DLD1 (cell line): Measurements from ENCODE around the gene PGLYRP1.

Experiments used
- in situ Hi-C: cut with HindIII; loops from 2 replicates; pipeline ENCODE4 v1.10.0; 2017; ENCODE audit warnings: low sequenced_read_pairs

The PGLYRP1 gene

DNA sequence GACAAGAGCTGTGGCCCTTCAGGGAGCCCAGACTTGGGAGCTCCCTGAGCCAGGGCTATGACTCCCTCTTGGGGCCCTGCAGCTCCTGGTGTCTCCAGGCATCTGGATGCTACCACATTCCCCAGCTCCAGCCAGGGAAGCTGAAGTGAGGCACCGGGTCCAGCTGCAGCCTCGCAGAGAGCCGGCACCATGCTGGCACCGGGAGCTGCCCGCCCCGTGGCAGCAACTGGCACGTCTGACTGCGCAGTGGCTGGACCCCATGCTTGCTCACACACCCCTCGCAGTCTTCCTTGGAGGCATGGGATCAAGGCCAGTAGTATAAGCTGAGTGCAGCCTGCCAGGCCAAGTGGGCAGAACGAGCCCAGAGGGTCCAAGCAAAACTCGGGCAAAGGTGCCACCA, 10.5 kb upstream of the PGLYRP1 start:
- in situ Hi-C loops: no loop called here

DNA sequence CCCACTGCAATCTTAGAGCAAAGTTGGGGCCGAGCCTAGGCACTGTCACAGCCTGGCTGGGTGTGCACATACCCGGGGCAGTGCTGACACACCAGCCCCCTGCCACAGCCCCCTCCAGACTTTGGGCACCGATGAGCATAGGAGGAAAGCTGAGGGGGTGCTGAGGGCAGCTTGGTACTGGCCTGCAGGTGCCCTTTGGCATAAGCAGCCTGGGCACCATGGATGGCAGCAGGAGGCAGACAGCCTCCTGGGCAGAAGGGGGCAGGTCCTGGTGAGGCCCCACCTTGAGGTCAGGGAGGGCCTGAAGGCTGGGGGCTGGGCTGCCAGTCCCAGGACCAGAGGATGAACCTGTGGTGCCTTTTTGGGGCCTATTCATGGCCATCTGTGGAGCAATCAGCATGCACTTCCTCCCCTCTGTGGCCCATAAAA, 9.8 kb upstream of the PGLYRP1 start:
- in situ Hi-C loops: no loop called here

DNA sequence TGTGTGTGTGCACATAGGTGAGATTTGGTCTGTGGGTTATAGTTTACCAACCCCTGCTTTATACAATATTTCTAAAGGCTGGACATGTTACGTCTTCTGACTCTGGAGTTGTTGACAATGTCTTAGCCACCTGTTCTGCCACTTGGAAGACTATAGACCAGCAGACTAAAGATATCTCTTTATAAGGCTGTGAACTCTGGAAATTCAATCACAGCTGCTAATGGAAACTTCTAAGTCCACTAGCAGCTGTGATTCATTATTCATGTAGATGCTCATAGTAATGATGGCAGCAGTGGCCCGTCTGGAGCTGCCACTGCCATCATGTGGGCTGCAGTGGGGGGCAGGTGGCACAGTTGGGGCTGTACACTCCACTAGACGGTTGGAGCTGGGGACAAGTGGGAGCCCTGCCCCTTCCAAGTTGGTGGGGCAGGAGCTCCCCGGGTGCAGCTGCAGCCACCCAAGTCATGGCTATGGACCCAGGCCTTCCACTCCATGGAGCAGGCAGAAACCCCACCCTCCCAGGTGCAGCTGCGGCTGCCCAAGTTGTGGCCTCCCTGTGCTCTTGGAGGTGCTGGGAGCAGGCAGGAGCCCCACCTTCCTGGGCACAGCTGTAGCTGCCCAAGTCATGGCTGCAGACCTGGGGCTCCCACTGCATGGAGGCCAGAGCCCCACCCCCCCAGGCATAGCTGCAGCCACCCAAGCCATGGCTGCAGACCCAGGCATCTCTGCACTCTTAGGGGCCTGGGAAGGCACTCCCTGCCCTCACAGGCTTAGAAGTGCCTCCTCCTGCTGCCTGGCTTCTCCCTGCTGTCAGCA, 9.1 kb upstream of the PGLYRP1 start:
- in situ Hi-C loops: no loop called here

DNA sequence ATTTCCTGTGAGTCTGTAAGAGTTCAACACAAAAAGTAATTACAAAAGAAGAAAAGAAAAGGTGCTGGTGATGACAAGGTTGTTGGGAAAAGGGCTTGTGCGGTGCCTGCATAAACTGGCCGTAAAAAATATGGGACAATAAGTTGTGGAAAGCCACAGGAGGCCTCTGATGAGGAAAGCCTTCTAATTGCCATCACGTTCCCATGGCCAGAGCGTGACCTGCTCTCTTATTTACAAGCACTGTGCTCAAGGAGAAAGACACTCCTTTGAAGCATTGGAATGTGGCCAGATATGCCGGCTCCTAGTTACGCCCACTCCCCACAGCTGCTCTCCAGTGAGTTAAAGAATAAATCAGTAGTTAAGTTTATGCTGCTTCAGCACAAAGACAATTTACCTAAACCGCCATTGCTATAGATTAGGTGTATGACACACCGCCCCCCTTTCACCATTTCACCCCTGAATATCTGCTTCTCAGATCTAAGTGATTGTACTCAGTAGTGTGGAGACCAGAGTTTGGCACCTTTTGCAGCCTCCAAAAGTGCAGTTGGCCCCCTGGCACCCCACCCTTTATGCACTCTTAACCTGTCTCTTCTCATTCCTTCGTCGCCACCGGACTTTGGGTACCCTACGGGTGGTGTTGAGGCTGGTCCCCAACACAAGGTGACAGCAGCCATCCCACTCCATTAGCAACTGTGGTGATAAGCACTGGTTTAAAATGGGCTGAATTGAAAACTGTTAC, 8.1 kb upstream of the PGLYRP1 start:
- in situ Hi-C loops: no loop called here

DNA sequence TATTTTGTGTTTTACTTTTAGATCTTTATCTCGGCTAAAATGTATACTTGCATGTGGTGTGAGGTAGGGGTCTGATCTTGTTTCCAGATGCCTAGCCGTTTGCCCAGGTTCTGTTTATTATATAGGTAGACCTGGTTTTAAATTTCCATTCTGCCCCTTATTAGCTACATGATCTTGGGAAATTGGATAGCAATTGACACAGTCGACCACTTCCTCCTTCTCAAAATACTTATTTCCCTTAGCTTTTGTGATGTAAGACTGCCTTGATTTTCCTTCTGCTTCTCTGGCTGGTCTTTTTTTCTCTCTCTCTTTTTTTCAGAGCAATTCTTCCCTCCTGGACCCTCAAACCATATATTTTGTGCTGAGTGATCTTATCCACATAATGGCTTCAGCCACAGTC, 3.0 kb upstream of the PGLYRP1 start:
- in situ Hi-C loops: no loop called here

DNA sequence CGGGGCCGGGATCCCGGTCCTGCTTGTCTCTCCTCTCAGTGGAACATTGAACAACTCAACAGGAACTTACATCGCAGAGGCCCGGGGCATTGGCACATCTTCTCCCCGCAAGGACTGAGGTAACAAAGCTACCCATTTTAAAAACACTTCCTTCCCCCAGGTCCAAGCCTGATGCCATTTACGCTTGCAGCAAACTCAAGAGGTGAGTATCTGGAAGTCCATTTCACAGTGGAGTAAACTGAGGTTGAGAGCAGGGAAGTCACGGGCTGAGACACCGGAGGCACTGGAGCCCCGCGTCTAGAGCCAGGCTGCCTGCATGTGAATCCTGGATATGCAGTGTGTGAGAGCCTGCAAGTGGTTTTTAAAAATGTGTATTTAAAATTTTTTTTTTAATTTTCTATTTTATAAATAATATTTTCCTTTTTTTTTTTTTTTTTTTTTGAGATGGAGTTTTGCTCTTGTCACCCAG, 492 bp upstream of the PGLYRP1 start:
- in situ Hi-C loops: no loop called here

DNA sequence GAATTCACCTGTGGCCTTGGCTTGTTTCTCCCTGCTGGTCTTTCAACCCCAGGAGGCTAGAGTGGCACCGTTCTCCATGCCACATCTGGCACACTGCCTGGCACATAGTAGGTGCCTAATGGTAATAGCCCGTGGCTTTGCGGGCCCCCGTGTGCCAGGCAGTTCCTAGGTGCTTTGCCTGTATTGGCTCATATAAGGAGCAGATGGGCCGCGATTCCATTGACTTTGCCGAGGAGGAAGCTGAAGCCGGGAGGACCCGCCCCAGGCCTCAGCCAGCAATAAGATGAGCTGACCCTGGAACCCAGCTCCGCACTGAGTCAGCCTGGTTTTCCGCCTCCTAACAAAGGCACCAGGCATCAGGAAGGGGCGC, 807 bp downstream of the PGLYRP1 start:
- in situ Hi-C loops: no loop called here

DNA sequence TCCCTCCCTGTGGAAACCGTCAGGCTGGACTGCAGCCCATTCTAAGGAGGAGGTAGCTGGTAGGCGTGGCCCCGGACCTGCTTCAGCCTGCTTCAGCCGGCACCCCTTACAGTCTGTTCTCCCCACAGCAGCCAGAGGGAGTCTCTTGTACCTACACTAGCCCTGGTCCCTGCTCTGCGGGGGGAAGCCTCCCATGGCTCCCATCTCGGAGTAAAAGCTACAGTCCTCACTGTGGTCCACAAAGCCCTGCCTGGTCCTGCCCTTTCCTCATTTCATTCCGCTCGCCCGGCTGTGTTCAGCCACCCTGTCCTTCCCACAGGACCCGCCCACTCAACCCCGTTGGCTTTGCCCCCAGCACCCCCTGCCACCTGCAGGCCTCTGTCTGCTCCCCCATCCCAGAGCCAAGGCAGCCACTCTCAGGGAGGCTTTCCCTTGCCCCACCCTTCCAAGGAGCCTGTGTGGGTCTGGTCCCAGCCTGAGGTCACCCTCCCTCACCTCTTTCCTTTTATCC, 1.3 kb downstream of the PGLYRP1 start:
- in situ Hi-C loops: no loop called here

DNA sequence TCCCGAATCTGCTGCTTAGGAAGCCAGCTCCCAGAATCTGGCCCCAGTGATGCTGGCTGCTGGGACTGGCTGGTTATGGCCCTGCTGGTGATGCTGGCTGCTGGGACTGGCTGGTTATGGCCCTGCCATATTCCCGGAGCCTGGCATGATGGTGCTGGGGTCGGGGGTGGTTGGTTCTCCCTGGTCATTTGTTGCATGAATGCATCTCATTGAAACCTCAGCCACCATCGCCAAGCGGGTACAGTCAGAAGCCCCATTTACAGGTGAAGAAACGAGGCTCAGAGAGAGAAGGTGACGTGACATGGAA, 2.1 kb downstream of the PGLYRP1 start:
- in situ Hi-C loops: no loop called here

DNA sequence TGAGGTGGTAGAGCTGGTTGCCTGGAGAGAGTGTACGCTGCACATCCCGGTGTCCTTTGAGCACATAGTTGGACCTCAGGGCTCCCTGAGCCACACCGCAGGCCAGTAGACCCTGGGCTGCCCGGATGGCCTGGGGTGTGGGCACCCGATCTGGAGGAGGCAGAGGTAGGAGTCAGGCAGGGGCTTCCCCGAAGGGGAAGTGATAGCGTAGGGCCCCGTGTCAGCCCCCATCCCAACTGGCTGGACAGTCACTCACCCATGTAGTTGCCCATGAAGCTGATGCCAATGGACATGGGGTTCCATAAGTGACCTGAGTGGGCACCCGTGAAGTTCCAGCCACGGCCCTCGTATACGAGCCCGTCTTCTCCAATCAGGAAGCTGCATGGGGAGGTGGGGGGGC, 3.6 kb downstream of the PGLYRP1 start:
- in situ Hi-C loops: no loop called here

DNA sequence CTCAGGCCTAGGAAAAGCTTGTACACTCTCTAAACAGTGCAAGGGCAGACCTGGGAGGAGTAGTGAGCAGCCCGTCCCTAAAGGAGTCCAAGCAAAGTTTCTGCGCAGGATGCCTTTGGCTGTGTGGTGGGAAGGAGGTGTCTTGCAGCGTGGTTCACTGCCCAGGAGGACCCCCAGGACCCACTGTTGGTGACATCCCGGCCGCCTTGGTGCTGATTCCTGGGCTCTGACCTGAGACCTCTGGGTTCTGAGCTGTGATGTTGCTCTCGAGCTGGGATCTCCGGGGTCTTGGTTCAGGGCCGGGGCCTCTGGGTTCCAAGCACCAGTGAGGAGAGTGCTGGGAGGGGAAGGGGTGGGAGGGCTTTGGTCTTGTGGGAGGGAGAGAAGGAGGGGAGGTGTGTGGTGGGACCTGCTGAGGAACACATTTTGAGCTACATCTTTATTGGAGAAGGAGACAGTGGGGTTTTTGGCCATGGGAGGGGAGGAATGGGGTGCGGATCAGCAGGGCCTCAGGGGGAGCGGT, 4.1 kb downstream of the PGLYRP1 start:
- in situ Hi-C loops: no loop called here

DNA sequence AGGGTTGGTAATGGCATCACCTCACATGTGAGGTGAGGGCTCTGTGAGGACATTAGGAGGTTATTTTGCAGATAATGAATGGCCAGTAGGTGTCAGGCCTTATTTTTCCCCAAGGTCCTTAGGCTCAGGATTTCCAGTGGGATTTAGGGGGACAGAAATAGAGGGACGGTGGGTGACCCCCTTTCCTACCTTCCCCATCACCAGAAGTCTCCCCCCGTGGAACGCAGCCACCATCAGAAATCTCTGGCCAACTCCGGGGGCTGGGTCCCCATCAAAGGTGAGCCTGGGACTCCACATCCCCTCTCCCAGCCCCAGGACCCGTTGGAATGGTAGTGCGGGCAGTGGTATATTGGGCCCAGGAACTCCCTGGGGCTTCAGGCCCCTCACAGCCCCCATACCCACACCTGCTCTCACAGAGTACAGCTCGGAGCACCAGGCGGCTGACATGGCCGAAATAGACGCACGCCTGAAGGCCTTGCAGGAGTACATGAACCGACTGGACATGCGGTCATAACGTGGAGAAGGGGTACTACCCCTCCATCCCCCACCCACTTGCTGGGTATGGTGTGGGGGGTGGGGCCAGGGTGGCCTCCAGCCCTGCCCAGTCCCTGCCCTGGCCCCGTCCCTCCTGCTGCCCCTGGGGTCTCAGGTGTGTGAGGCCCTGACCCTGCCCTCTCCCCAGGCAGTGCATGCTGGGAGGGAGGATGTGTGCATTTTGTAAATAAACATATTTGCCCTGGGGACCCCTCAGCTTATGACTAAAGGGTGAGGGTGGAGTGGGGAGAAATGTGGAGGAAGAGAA, 4.8 kb downstream of the PGLYRP1 start:
- in situ Hi-C loops: no loop called here

DNA sequence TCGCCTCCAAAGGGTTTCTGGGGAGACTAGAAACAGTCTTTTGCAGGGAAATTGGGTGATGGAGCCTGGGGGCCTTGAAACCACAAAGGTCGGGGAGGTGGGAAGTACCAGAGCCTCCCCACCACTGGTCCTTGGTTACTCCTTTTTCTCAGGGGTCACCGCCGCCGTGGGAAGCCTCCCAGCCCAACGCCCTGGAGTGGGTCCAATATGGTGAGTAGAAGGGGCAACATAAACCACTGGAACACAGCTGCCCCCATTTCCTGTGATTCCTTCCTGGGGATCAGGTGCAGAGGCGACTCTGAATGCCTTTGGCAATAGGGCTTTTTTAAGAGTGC, 5.8 kb downstream of the PGLYRP1 start:
- in situ Hi-C loops: no loop called here

DNA sequence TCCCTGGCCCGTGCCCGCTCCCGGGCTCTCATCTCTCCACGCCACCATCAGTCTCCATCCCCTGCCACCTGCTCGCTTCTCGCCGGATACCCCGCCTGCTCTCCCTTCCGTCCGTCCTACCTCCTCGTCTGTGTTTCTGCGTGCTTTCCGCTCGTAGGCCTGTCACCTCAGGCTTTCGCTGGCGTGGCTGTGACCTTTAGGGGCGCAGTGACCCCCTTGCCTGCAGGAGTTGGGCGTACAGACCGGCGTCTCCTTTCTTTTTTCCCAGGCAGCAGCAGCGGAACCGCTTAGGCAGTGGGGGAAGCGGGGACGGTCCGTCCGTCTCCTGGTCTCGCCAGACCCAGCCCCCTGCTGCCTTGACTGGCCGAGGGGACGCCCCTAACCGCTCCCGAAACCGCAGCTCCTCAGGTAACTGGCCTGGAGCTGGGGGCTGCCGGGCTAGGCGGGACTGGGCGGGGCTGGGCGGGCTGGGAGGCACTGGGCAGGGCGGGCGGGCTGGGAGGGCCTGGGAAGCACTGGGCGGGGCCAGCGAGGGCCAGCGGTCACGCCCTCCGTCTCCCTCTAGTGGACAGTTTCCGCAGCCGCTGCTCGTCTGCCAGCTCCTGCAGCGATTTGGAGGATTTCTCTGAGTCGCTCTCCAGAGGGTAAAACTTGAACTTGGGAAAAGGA, 6.3 kb downstream of the PGLYRP1 start:
- in situ Hi-C loops: no loop called here

DNA sequence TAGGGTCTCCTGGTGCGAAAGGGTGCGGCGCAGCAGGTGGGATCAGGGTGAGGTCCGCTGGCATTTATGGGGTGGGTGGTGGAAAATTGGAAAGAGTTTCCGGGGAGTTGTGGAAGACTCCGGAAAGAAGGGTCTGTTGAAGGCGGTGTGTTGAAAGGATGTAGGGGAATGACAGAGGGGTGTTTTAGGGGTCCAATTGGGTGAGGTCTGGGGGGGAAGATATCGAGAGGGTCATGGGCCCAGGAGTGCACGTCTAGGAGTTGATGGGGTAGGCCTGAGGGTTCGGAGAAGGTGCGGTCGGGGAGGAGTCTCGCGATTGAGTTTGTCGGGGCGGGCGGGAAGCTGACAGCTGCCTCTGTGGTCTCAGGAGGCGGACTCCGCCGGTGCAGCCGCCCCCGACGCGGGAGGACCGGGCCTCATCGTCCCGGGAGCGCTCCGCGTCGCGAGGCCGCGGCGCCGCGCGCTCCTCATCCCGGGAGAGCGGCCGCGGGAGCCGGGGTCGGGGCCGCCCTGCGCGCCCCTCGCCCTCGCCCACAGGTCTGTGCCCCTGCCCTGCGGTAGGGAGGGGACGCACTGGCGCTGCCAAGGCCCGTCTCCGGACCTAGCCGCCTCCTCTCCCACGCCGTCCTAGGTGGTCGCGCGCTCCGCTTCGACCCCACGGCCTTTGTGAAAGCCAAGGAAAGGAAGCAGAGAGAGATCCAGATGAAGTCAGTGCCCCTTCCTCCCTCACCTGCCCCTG, 7.0 kb downstream of the PGLYRP1 start:
- in situ Hi-C loops: no loop called here

DNA sequence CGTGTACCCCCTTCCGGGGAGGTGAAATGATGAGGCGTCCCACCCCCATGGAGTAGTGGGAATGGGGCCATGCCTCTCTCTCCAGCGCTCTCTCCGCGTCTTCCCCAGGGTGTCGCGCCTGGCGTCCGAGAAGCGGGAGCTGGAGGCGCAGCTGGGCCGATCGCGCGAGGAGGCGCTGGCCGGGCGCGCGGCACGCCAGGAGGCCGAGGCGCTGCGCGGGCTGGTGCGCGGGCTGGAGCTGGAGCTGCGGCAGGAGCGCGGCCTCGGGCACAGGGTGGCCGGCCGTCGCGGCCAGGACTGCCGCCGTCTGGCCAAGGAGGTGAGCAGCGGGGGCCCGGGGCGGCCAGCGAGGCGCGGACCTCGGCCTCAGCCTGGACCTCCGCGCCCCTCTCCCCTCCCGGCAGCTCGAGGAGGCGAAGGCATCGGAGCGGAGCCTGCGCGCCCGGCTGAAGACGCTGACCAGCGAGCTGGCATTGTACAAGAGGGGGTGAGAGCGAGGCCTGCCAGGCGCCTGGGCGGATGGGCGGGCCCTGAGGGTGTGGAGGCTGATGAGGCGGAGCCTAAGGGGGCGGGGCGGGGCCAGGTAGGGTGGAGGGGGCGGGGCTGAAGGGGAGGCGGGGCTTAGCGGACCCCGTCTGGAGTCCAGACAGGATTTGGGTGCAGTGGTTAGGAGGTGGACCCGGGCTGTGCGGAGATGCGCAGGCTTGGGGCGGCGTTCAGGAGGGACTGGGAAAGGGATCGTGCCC, 7.7 kb downstream of the PGLYRP1 start:
- in situ Hi-C loops: no loop called here

DNA sequence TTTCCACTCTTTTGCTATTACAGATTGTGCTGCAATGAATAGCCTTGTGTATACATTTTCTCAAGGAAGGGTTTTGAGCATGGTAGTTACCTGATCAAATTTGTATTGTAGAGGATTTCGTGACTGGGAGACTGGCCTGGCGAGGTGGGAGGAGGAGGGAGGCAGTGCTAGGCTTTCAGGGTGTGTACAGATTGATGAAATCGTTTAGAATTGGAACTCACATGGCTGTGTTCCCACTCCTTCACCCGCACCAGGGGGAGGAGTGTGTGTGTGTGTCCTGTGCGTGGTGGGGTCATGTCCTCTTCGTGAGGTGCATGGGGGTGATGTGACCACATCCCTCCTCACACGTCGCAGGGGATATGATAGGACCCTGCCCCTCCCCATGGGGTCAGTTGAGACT, 8.3 kb downstream of the PGLYRP1 start:
- in situ Hi-C loops: no loop called here

DNA sequence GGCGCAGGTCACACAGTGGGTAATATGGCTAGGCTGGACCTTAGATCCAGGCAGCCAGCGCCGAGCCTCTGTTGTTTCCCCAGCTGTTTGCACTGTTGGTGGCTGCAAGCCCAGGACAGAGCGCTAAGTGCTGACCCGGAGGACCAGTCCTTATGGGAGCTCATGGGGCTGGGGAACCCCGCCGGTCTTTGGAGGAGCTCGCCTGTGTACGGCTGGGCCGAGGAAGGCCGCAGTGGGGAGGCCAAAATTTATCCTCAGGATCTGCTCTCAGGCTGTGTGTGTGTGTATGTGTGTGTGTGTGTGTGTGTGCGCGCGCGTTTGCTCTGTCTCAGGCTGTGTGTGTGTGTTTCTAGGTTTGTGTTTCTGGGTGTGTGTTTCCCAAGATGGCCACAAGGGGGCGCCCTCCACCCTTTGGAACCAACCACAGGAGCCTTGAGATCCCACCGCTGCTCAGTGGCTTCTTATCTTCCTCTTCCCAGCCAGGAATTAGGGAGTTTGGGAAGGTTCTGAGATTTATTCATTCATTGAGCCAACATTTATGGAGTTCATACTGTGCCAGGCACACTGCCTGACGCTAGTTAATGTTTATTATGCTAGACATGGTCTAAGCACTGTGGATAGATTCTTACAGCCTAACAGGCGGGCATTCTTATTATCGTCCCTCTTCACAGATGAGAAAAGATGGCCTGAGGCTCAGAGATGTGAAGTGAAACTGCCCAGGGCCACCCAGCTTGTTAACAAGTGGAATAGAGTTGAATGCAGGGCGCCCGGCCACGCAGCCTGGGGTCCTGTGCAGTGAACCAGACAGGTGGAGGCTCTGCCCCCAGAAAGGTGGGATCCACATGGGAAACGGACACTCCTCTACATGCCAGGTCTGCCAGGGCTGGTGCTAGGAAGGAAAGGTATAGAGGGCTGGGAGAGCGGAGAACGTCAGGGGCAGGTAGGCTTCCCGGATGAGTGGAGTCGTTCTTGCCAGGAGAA, 13.0 kb downstream of the PGLYRP1 start:
- in situ Hi-C loops: no loop called here
